GM18951 (cell line): ENCODE results near the gene ABHD17A.
A peak's percentile ranks its signal among the peaks of the same experiment; 100 is the strongest.
"Not testable (repeated sequence)": the region's sequence is repeated elsewhere in the genome, so short reads cannot be mapped to it uniquely, and the experiment has no call there.

Source experiments
- POLR2A ChIP-seq: IDR thresholded peaks from 4 replicates; pipeline ENCODE4 v1.6.1; 2011; ENCODE audit warnings: mild to moderate bottlenecking; ENCODE audit not compliant: insufficient read length, insufficient read depth; ENCODE audit errors: extremely low read depth
- in situ Hi-C: fragments of 300-500 bp; cut with MboI; formaldehyde crosslinking; loops from one replicate; pipeline ENCODE4 v1.12.0; 2022; ENCODE audit warnings: low sequenced_read_pairs, mixed read lengths, inconsistent platforms; ENCODE audit not compliant: unreplicated experiment

Gene ABHD17A

DNA sequence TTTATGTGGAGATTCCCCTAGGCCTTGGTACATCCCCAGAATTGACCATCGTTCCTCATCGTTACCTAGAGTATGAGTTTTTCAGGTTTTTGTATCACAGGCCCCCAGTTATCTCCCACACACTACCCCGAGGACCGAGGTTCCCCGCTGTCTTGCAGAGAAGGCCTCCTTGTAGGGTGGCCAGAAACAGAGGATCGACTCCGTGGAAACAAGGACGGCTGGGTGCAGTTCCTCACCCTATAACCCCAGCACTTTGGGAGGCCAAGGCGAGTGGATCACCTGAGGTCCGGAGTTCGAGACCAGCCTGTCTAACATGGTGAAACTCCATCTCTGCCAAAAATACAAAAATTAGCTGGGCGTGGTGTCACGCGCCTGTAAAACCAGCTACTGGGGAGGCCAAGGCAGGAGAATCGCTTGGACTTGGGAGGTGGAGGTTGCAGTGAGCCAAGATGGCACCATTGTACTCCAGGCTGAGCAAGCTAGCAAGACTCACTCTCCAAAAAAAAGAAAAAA, 20.6 kb upstream of the ABHD17A start:
- TF ChIP-seq POLR2A, result no peak
- in situ Hi-C loops, result no loop called here

DNA sequence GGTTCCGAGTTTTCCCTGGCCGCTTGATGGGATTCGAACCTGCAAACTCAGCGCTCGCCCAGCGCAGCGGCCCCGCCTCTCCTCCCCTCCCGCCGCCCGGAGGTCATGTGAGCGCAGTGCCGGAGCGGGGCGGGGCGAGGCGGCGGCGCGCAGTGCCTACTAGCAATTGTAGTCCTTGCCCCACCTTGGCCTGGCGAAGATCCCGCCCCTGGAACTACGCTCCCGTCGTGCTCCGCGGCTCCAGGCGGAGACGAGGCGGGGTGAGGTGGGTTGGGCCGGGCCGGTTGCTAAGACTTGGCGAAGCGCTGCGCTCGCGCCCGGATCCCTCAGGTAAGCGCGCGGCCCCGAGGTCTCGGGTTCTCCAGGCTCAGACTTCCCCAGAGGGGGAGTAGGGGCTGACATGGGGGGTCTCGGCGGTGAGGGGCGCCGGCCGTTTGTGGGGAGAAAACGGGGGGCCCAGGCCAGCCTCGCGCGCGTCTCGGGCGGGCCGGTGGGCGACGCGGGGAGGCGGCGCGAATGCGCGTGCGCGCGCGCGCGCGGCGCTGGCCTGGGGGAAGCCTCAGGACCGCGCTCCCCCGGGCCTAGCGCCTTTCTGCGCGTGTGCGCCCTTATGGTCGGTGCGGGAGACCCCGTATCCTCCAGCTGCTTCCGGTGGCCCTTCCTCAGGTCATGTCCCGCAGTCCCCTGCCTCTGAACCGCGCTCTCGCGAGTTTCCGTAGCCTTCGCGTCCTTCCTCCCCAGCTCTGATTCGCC, 20.0 kb upstream of the ABHD17A start, which contains the start of the genes ADAT3 and SCAMP4:
Gene ADAT3 (plus strand): TSS at position 290 of the 753 bp plus-strand sequence. CDS start 6,649 bp downstream, outside the sequence.
Gene SCAMP4 (plus strand): TSS at position 290 of the 753 bp plus-strand sequence. CDS start 9,621 bp downstream, outside the sequence.
- in situ Hi-C loops, result no loop called here
- peak; percentile 78 for TF ChIP-seq POLR2A

DNA sequence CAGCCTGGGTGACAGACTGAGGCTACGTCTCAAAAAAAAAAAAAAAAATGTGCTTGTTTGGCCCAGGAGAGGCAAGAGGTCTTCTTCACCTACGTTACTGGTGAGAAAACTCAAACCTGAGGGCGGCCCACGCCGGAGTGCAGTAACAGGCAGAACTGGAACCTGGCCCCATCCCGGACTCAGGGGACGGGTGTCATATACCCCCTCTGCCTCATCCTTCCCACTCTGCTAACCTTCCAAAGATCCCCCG, 19.5 kb upstream of the ABHD17A start:
- in situ Hi-C loops, result no loop called here
- no peak for TF ChIP-seq POLR2A

DNA sequence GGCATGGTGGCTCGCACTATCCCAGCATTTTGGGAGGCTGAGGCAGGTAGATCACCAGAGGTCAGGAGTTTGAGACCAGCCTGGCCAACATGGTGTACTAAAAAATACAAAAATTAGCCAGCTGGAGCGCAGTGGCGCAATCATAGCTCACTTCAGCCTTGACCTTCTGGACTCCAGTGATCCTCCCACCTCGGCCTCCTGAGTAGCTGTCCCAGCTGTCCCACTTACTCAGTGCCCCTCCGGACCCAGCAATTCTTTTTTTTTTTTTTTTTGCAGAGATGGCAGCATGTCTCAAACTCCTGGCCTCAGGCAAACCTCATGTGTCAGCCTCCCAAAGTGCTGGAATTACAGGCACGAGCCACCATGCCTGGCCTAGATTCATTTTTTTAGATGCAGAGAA, 17.6 kb upstream of the ABHD17A start:
- in situ Hi-C loops, result no loop called here

DNA sequence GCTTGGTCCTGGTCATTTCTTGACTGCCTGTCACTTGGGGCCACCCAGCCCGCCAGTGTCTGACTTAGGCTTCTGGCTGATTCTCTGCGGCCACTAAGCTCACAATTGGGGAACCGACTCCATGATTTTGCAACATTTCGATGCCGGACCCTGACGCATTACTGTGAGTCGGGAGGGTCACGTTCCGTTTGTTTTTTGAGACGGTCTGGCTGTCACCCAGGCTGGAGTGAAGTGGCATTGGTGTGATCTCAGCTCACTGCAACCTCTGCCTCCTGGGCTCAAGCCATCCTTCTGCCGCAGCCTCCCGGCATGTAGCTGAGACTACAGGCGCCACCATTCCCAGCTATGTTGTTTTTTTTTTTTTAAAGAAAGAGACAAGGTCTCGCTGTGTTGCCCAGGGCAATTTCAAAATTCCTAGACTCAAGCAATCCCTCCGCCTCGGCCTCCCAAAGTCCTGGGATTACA, 16.7 kb upstream of the ABHD17A start:
- TF ChIP-seq POLR2A, result no peak
- in situ Hi-C loops, result no loop called here

More for the DNA sequence above, 17.6 kb upstream of the ABHD17A start:
- TF ChIP-seq POLR2A, result no peak

DNA sequence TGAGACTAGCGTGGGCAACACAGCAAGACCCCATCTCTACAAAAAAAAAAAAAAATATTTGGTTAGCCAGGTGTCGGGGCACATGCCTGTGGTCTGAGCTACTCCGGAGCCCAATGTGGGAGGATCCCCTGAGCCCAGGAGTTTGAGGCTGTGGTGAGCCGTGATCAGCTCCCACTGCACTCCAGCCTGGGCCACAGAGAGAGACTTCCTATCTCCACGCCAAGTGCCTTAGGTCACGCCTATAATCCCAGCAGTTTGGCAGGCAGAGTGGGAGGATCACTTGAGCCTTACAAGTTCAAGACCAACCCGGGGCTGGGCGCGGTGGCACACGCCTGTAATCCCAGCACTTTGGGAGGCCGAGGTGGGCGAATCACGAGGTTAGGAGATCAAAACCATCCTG, 11.2 kb upstream of the ABHD17A start:
- in situ Hi-C loops, result no loop called here

DNA sequence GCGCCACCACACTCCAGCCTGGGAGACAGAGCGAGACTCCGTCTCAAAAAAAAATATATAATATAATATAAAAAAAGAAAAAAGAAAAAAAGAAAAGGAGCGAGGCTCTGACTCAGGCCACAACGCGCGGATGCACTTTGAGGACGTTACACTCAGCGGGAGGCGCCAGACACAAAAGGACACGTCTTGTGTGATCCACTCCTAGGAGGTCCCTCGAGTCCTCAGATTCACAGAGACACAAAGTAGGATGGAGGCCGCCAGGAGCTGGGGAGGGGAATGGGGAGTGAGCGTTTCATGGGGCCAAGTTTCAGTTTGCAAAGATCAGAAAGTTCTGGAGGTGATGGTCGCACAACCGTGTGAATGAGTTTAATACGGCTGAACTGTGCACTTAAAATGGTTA, 8.5 kb upstream of the ABHD17A start:
- in situ Hi-C loops, result no loop called here
- TF ChIP-seq POLR2A, result no peak

More for the DNA sequence above, 11.2 kb upstream of the ABHD17A start:
- TF ChIP-seq POLR2A, result no peak

DNA sequence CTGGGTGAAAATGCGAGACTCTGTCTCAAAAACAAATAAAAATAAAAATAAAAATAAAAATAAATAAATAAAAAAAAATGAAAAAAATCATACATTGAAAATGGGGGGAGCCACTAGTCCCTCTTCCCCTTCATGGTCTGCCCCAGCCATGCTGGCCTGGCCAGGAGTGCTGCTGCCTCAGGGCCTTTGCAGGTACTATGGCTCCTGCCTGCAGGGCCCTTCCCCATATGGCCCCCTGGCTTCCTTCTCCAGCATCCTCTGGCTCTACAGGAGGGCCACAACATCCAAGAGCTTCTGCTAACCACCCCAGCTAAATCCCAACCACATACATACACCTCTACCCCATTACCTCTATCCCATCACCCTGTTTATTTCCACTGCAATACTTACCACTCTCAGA, 4.6 kb upstream of the ABHD17A start:
- no peak for TF ChIP-seq POLR2A
- in situ Hi-C loops, result no loop called here

DNA sequence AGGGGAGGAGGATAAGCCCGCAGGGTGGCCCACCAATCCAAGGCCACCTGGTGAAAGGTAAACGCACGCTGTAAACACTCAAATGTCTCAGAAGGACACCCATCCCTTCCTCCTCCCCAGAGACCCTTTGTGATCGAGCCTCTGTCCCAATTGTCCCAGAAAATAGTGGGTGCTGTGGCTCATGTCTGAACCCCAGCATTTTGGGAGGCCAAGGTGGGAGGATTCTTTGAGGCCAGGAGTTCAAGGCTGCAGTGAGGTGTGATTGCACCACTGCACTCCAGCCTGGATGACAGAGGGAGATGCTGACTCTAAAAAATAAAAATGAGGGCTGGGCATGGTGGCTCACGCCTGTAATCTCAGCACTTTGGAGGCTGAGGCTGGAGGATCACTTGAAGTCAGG, 3.1 kb upstream of the ABHD17A start:
- no peak for TF ChIP-seq POLR2A
- in situ Hi-C loops, result no loop called here

DNA sequence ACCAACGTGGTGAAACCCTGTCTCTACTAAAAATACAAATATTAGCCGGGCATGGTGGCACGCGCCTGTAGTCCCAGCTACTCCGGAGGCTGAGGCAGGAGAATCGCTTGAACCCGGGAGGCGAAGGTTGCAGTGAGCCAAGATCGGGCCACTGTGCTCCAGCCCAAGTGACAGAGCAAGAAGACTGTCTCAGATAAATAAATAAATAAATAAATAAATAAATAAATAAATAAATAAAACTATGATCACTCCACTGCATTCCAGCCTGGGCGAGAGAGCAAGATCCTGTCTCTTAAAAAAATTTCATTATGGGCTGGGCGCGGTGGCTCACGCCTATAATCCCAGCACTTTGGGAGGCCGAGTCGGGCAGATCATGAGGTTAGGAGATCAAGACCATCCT, 1.1 kb upstream of the ABHD17A start:
- in situ Hi-C loops, result not testable (repeated sequence)

DNA sequence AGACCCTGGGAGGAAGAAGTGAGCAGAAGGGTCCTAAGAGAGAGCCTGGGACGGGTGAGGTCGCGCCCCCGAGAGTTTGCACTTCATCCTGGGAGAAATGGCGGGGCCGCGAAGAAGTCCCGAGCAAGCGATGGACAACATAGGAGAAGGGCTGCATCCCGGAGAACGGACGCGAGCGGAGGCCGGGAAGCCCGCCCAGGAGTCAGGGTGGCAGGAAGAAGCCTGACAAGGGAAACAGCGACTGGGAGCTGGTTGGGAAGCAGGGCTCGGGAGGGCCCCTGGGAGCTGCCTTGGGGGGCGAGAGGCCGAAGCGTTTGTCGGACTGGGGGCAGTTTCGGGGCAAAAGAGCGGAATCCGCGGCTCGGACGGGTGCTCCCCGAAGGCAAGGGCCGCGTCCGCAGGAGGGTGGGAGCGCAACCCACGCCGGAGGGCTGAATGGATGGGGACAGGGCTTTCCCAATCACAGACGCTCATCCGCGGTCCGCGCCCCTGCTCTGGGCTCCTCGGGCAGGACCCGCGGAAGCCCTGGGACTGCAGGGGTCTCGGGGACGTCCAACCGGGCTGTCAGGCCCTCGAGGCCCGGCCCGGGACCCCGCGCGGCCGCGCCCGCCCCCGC, 469 bp downstream of the ABHD17A start:
- in situ Hi-C loops, result no loop called here
- TF ChIP-seq POLR2A, result no peak

DNA sequence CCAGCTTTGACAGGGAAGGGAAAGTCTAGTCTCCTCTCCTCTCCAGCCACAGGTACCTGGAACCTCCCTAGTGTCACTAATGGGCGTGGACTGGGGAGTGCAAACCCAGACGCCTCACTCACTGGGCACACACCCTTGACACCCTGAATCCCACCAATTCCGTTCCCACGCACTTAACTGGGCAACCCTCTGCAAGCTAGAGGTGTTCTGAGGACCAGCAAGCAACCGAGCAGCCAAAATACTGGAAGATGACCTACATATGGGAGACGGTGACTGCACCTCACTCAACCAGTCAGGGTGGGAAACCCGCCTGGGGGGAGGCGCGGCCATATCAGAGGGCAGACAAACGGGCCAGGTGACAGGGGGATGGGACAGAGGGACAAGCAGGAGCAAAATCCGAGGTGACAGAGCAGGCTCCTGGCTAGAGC, 991 bp downstream of the ABHD17A start:
- in situ Hi-C loops, result no loop called here
- no peak for TF ChIP-seq POLR2A

DNA sequence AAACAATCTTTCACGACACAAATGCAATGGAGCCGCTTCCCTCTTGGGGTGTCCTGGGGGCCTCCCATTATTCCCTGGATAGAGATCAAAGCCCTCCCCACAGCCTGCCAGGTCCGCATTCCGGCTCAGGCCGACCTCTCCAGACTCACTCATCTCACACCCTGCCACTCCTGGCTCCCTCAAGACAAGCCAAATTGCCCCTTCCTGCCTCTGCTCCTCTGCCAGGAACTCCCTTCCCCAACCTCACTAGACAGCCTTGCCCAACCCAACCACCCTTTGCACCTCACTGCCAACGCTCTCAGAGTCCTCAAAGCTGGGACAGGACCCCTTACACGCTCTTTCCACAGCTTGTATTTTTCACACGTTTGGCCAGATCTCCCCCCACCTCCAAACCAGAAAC, 1.5 kb downstream of the ABHD17A start:
- in situ Hi-C loops, result no loop called here
- TF ChIP-seq POLR2A, result no peak
